ENCODE results near the gene SIAH2. TPM values are rescaled to one million over a fixed set of nuclear protein-coding genes. Genes with fewer than 3 reads are reported as not detected.

Gene SIAH2
- total and polyA plus RNA-seq, 2 of the 8 experiments (the other 6 are each of a cell fraction or from before 2014, with no cell fraction given): 23.9 to 34.2 TPM

DNA sequence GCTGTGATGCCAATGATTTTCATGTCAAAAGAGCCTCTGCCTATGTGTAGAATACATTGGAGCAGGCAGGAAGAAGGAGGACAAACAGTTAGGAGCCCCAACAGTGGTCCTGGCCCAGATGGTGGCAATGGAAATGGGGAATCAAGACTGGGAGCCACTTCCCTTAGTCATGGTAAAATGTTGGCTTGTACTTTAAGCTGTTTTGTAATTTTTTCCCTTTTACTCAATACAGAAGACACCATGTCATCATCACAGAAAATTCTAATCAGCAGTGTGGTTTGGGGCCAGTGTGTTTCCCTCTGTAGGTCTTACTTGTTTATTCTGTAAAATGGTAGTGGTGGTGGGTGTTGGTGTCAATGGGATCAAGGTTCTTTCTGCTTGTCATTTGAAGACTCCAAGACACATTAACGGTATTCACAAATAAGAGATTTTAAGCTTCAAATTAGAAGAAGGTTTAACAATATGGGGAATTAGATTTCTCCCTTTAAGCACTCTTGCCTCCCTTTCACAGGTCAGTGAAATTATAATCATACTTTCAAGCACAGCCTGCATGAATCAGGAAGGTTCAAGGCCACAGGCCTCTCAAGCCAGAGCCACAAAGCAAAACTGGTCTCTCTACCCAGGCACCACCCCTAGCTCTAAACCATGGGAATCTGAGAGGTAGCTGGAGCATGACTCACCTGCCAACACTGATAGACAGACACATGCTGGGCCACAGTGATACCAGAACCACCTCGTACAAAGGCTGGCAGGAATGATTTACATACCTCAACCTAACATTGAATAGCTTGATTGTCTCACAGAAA is 24.9 kb downstream of the SIAH2 start:
- H3K27ac ChIP-seq (ENCODE audit: low read depth, low read length): no peak overlapping the region
- no peak overlapping the region for H3K14ac ChIP-seq (ENCODE audit: insufficient read length)
- H4K91ac ChIP-seq (replicated peaks; ENCODE audit: insufficient read length, low read length): no peak overlapping the region
- peaks cover 0 to 9% (median 4%) of the 10 kb centered on the region in 4 experiments; a peak in 5 of 7 replicates for H3K4me1 ChIP-seq (replicated peaks in 1 of 4; ENCODE audit: control insufficient read depth in 3 of 4, insufficient read depth in 4 of 4, low read length in 3 of 4)
- FAIRE-seq: no peak
- H2BK12ac ChIP-seq (ENCODE audit: low read depth, low read length): no peak overlapping the region
- no peaks in the 10 kb centered on the region for H3K9me3 ChIP-seq (ENCODE audit: insufficient read depth in 2 of 2, low read depth in 1 of 2, low read length in 1 of 2)
- no peak overlapping the region for H3K18ac ChIP-seq (ENCODE audit: extremely low read depth, low read length)
- CTCF ChIA-PET (ENCODE audit: partially characterized antibody): interaction anchor here (0.6 to 1.3 kb wide), 4 partner anchors 9 to 406 kb away, joined by 3 to 8 read pairs (median 3); no protein-coding TSS in a partner anchor
- H2AK5ac ChIP-seq (ENCODE audit: low read depth, low read length): no peak overlapping the region
- H3K9ac ChIP-seq (replicated peaks in 1 of 4; ENCODE audit: extremely low read depth in 1 of 4, low read depth in 3 of 4, low read length in 3 of 4): no peak overlapping the region
- H4K20me1 ChIP-seq (replicated peaks in 1 of 2; ENCODE audit: control insufficient read depth in 1 of 2, insufficient read depth in 2 of 2, low read length in 2 of 2): no peaks in the 10 kb centered on the region
- no peak overlapping the region for H4K5ac ChIP-seq (ENCODE audit: insufficient read length, low read depth, low read length)
- no peak for DNase-seq (ENCODE audit: low read depth in 1 of 2, low spot score in 2 of 2)
- no peaks in the 10 kb centered on the region for H3K36me3 ChIP-seq (ENCODE audit: control insufficient read depth in 2 of 4, insufficient read depth in 4 of 4, low read length in 3 of 4)
- H2BK20ac ChIP-seq (ENCODE audit: low read length): 0 out of 2 replicates have a peak overlapping the region, but pooled peaks have one; percentile 19
- H4K8ac ChIP-seq (ENCODE audit: extremely low read depth, insufficient read depth, low read length): no peak overlapping the region
- H3K4ac ChIP-seq (replicated peaks; ENCODE audit: insufficient read length, low read depth, low read length): no peak overlapping the region
- no peak overlapping the region; the same call in 1 of the 2 replicates for H2BK15ac ChIP-seq (ENCODE audit: low read length)
- no peaks in the 10 kb centered on the region for H3K79me2 ChIP-seq (ENCODE audit: control insufficient read depth in 1 of 2, insufficient read depth in 2 of 2, low read length in 2 of 2)
- H3K23ac ChIP-seq (ENCODE audit: insufficient read length): no peak overlapping the region
- POLR2A ChIA-PET (ENCODE audit: partially characterized antibody): no interaction called here
- H3K79me1 ChIP-seq (ENCODE audit: low read depth, low read length): peaks cover under 1% of the 10 kb centered on the region; the same call in 1 of the 2 replicates
- WGBS, 2 experiments (ENCODE audit: extremely low coverage in 1 of 2, insufficient coverage in 1 of 2, insufficient read length in 1 of 2, insufficient replicate concordance in 2 of 2, low coverage in 1 of 2, low lambda C conversion rate in 2 of 2, missing lambda C conversion rate in 1 of 2): 73% methylated on average over 2 of the region's 2 CpGs; no CpG with 5 or more reads in 1 of the 2 experiments
- H2AFZ ChIP-seq (ENCODE audit: low read length): no peak overlapping the region
- no peak overlapping the region for H3K56ac ChIP-seq (replicated peaks; ENCODE audit: insufficient read length, low read depth, low read length)
- H3K4me2 ChIP-seq (ENCODE audit: insufficient read depth in 1 of 2, low read depth in 2 of 2, low read length in 2 of 2): no peak overlapping the region
- H3K23me2 ChIP-seq (ENCODE audit: low read depth, low read length): no peaks in the 10 kb centered on the region
- H2BK120ac ChIP-seq (replicated peaks; ENCODE audit: low read depth, low read length): no peak overlapping the region
- no peak overlapping the region for H3K4me3 ChIP-seq (ENCODE audit: extremely low read depth in 1 of 4, insufficient read depth in 2 of 4, low read depth in 3 of 4, low read length in 4 of 4)
- peak; percentile 80 for TF ChIP-seq JUND (IDR thresholded peaks at IDR 0.05; ENCODE audit: low read length)
- no peak for TF ChIP-seq BACH1 (IDR thresholded peaks at IDR 0.05; ENCODE audit: low read length)
- H3K27me3 ChIP-seq (replicated peaks in 1 of 4; ENCODE audit: control insufficient read depth in 3 of 4, extremely low read depth in 1 of 4, insufficient read depth in 3 of 4, low read length in 3 of 4): no peaks in the 10 kb centered on the region
- no peak overlapping the region for H2BK5ac ChIP-seq (ENCODE audit: low read depth, low read length)
